Measurements from ENCODE around the gene ATP9B.
"Not testable (repeated sequence)": the region's sequence is repeated elsewhere in the genome, so short reads cannot be mapped to it uniquely, and the experiment has no call there.

ATP9B gene

GRCh38 chr18:79242246-79242645, 173.1 kb downstream of the ATP9B start:
- DNase-seq (ENCODE audit: low read depth), result no peak

- no peak for DNase-seq (ENCODE audit: low read depth)
Observed at GRCh38 chr18:79245517-79246001, 176.4 kb downstream of the ATP9B start.

- peak; percentile 63 for DNase-seq (ENCODE audit: low read depth)
Observed at GRCh38 chr18:79246309-79247108, 177.3 kb downstream of the ATP9B start.

- peak; percentile 3 for DNase-seq (ENCODE audit: low read depth)
Observed at GRCh38 chr18:79248495-79249060, 179.4 kb downstream of the ATP9B start.

DNA sequence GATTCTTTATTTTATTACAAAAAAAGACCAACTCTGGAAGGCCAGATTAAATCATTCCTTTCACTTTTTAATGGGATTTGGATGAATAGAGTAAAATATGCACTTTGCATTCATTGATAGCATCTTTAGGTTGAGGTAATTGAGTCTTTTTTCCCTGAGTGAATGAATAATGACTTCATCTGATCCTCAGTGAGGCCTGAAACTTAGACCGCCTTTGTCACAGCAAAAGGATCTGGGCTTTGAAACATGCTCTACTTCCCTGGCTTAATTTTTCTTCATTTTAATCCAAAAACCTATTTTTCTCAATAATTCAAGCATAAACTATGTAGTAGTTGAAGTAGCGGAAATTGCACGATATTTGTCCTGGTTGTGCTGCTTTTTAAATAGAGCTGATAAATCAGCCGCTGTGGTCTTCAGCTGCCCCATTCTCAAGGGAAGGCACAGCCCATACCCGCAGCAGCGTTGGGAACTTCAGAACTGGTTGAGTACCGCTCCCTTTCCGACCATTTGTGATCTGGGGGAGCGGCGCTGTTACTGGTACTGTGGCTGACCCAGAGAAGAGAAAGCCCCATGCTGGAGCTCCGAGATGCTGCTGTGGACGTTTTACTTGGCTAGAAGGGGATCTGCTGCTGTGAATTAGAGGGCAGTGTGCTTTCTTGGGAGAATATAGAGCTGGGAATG, 181.2 kb downstream of the ATP9B start:
- DNase-seq (ENCODE audit: low read depth), result no peak

GRCh38 chr18:79251021-79251420, 181.8 kb downstream of the ATP9B start:
- DNase-seq (ENCODE audit: low read depth), result no peak

DNA sequence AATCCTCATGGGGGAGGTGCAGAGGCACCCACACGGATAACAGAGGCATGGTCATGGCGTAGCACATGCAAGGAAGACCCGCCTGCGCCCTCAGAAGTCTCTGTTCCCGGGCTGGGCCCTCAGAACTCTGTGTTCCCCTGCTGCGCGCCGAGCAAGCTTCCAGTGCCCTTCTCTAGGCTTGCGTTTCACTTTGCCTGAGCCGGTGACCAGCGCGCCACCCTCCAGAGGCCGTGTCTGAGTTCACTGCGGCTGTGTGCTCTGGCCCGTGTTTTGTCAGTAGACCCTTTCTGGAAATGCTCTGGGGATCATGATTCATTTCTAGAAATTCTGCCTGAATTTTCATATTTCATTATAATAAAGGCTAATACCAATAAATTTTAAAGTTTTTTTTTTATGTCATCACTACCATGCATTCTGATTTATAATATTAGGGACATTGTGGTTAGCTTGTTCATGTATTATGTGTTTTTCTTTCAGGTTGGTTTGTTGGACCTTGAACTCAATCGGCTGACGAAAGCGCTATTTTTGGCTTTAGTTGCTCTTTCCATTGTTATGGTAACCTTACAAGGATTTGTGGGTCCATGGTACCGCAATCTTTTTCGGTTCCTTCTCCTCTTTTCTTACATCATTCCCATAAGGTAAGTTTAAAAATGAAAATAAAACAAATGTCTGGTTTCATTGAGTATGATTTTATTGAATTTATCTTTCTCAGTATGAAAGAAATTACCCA, 183.9 kb downstream of the ATP9B start:
- DNase-seq (ENCODE audit: low read depth), result no peak

DNA sequence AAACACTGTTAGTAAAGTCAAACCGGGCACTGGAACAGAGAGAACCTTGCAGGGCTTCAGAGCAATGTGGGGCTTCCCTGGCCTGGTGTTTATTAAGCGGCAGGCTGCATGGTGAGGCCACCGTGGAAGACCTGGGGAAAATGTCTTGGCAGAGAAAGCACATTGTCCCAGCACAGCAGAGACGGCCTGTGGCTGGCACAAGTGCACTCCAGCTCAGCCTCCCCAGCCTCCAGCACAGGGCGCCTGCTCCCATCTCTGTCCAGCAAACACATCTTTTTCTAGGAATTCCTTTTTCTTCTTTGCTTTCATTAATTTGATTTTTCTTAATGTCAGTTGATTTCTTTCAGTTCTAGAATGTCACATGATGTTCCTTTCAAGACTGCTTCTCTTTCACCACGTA, 188.3 kb downstream of the ATP9B start:
- no peak for DNase-seq (ENCODE audit: low read depth)

GRCh38 chr18:79258447-79258846, 189.3 kb downstream of the ATP9B start:
- DNase-seq (ENCODE audit: low read depth), result no peak

DNA sequence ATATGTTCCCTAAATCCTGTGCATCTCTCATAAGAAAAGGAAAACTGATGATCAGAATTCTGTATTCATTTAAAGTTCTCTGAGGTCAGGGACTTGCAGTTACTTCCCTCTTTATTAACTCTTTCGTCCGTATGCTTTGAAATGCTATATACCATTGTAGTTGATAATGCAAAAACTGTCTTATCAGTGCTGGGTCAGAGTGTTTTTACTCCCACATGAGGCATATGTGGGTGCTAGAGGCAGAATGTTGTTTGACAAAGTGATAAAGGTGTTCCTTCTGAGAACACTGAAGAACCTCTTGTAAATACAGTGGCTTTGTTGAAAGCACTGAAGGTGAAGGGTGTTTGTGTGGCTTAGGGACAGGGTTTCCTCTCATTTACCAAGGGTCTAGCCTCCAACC, 190.0 kb downstream of the ATP9B start:
- no peak for DNase-seq (ENCODE audit: low read depth)

DNA sequence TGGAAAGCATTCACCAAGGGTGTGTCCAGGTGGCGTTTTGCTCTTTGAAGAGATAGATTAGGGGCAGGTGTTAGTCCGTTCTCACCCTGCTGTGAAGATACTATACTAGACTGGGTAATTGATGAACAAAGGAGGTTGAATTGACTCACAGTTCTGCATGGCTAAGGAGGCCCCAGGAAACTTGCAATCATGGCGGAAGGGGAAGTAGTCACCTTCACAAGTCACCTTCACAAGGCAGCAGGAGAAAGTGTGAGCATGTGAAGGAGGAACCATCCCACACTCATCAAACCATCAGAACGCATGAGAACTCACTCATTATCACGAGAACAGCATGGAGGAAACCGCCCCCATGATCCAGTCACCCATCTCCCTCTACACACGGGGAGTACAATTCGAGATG, 190.8 kb downstream of the ATP9B start:
- DNase-seq (ENCODE audit: low read depth), result no peak

- no peak for DNase-seq (ENCODE audit: low read depth)
Observed at GRCh38 chr18:79260510-79260909, 191.3 kb downstream of the ATP9B start.

DNA sequence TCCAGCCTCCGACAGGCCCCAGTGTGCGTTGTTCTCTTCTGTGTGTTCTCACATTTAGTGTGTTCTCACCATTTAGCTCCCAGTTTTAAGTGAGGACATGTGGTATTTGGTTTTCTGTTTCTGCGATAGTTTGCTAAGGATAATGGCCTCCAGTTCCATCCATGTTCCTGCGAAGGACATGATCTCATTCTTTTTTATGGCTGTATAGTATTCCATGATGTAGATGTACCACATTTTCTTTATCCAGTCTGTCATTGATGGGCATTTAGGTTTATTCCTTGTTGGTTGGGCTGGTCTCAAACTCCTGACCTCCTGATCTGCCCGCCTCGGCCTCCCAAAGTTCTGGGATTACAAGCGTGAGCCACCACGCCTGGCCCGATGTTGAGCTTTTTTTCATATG, 195.9 kb downstream of the ATP9B start:
- DNase-seq (ENCODE audit: low read depth), result not testable (repeated sequence)

DNA sequence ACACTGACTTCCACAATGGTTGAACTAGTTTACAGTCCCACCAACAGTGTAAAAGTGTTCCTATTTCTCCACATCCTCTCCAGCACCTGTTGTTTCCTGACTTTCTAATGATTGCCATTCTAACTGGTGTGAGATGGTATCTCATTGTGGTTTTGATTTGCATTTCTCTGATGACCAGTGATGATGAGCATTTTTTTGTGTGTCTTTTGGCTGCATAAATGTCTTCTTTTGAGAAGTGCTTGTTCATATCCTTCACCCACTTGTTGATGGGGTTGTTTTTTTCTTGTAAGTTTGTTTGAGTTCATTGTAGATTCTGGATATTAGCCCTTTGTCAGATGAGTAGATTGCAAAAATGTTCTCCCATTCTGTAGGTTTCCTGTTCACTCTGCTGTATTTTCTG, 202.6 kb downstream of the ATP9B start:
- DNase-seq (ENCODE audit: low read depth), result not testable (repeated sequence)

DNA sequence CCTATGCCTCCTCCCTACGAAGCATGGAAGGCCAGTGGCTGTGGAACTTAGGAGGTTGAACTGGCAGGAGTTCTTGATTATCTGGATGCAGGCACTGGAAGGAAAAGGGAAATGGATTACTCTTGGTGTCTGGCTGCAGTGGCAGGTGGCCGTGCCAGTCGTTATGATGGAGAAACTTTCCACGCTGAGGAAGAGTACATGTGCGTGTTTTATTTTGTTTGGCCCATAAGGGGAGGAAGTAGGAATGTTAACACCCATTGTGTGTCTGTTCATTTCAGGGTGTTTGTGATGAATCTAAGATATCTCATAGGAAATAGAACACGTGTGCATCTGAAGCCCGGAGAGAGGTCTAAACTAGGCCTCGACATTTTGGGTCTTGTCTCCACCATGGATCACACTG, 203.7 kb downstream of the ATP9B start:
- no peak for DNase-seq (ENCODE audit: low read depth)

GRCh38 chr18:79274823-79275222, 205.6 kb downstream of the ATP9B start:
- no peak for DNase-seq (ENCODE audit: low read depth)

- DNase-seq (ENCODE audit: low read depth), result no peak
Observed at GRCh38 chr18:79275461-79275860, 206.3 kb downstream of the ATP9B start.

- DNase-seq (ENCODE audit: low read depth), result peak; percentile 42
Observed at GRCh38 chr18:79275992-79276391, 206.8 kb downstream of the ATP9B start.

DNA sequence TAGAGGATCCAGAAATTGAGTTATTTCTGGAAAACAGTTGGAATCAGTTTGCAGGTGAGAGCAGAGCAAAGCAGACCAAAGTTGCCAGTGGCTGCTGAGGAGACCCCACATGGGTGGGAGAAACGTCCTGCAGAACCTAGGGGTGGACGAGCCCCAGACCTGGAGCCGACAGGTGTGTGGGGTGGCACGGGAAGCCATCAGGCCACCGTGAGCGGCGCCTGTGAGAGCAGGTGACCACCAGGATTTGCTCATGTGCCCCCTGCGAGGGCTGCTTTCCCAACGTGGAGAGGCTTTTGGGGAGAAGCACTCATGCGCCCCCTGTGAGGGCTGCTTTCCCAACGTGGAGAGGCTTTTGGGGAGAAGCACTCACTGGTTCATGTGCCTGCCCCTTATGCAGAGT, 209.7 kb downstream of the ATP9B start:
- DNase-seq (ENCODE audit: low read depth), result no peak

DNA sequence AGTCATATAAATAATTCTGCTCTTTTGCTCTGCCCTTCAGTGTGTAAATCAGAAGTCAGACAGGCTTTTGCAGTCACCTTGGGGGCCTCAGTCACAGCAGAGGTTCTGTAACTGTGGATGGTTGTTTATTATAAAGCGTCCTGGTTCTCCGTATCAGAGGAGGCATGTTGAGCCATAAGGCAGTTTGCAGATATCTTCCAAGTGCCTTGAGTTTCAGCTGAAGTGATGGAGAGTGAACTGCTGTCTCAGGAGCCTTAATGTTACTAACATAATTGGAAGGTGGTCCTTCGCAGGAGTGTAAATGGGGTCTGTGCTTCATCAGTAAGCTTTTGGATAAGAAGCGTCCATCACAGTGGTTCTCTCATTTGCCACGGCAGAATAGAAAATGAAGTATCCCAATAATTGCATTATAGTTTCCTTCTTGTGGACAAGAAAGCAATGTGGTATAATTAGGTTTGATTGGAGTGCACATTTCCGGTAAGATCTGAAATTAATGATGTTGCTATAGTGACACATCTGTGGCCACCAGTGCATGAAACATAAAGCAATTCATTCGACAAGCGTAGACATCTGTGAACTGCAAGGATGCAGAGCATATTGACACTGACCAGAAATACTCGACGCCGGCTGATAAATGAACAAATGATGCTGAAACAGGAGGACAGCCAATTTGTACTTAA, 214.1 kb downstream of the ATP9B start:
- no peak for DNase-seq (ENCODE audit: low read depth)

DNA sequence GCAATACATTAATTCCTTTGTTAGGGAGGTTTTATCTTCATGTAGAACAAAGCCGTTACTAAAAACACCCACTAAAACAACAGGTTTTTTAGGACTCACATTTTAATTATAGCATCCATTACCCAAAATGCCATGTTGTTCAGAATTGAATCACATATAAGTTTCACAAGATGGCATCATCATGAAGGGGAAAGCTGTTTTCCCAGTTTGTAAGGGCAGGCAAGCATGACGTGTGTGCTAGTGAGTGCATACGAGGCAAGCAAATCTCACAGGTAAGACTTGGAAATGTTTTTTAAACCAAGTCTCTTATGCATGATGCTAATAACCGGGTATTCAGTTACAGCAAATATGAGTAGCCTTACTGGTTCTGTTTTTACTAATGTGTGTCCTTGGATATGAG, 214.7 kb downstream of the ATP9B start:
- no peak for DNase-seq (ENCODE audit: low read depth)

DNA sequence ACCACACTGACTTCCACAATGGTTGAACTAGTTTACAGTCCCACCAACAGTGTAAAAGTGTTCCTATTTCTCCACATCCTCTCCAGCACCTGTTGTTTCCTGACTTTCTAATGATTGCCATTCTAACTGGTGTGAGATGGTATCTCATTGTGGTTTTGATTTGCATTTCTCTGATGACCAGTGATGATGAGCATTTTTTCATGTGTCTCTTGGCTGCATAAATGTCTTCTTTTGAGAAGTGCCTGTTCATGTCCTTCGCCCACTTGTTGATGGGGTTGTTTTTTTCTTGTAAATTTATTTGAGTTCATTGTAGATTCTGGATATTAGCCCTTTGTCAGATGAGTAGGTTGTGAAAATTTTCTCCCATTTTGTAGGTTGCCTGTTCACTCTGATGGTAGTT, 216.0 kb downstream of the ATP9B start:
- DNase-seq (ENCODE audit: low read depth), result not testable (repeated sequence)
